ENCODE results near the gene SHISA6. TPM values are rescaled to one million over a fixed set of nuclear protein-coding genes. Genes with fewer than 3 reads are reported as not detected.
A peak's percentile ranks its signal among the peaks of the same experiment; 100 is the strongest.

SHISA6 gene
- total RNA-seq, 1 donor from 2014 or later = not detected

- Mint-ChIP-seq H3K36me3 (ENCODE audit: low read depth) (no peaks in the 10 kb centered on the region), H3K9me3 (peaks cover 3% of the 10 kb centered on the region), H3K4me3 (no peak overlapping the region), H3K27ac (no peak overlapping the region), H3K4me1 (no peaks in the 10 kb centered on the region), H3K27me3 (no peaks in the 10 kb centered on the region)
- no peak for DNase-seq
- intact Hi-C loops (cut with micrococcal nuclease) = no loop called here
Observed at GRCh38 chr17:11561702-11562101, 320.7 kb downstream of the SHISA6 start.

GRCh38 chr17:11564589-11565380, 323.8 kb downstream of the SHISA6 start:
- no peaks in the 10 kb centered on the region for H3K4me1 Mint-ChIP-seq
- DNase-seq = no peak
- intact Hi-C loops (cut with micrococcal nuclease) = no loop called here

GRCh38 chr17:11565591-11565990, 324.6 kb downstream of the SHISA6 start:
- no peak for DNase-seq
- intact Hi-C loops (cut with micrococcal nuclease) = no loop called here
- Mint-ChIP-seq H3K36me3 (ENCODE audit: low read depth) (no peaks in the 10 kb centered on the region), H3K4me3 (no peak overlapping the region), H3K27ac (no peak overlapping the region), H3K4me1 (no peaks in the 10 kb centered on the region), H3K27me3 (no peaks in the 10 kb centered on the region), H3K9me3 (peaks cover 3% of the 10 kb centered on the region)

More at GRCh38 chr17:11564589-11565380, 323.8 kb downstream of the SHISA6 start:
- no peak overlapping the region for H3K4me3 Mint-ChIP-seq
- peaks cover 3% of the 10 kb centered on the region for H3K9me3 Mint-ChIP-seq
- H3K27me3 Mint-ChIP-seq = no peaks in the 10 kb centered on the region
- H3K36me3 Mint-ChIP-seq (ENCODE audit: low read depth) = no peaks in the 10 kb centered on the region
- H3K27ac Mint-ChIP-seq = no peak overlapping the region

GRCh38 chr17:11578998-11579397, 338.0 kb downstream of the SHISA6 start:
- peaks cover 5% of the 10 kb centered on the region for H3K9me3 Mint-ChIP-seq
- DNase-seq = no peak
- H3K36me3 Mint-ChIP-seq (ENCODE audit: low read depth) = no peaks in the 10 kb centered on the region
- no peak overlapping the region for H3K4me3 Mint-ChIP-seq
- no peaks in the 10 kb centered on the region for H3K27me3 Mint-ChIP-seq
- no peak overlapping the region for H3K27ac Mint-ChIP-seq
- H3K4me1 Mint-ChIP-seq = no peaks in the 10 kb centered on the region
- intact Hi-C loops (cut with micrococcal nuclease) = no loop called here

- Mint-ChIP-seq H3K9me3 (peaks cover 9% of the 10 kb centered on the region), H3K4me3 (no peak overlapping the region), H3K27ac (no peak overlapping the region), H3K27me3 (no peaks in the 10 kb centered on the region), H3K36me3 (ENCODE audit: low read depth) (no peaks in the 10 kb centered on the region), H3K4me1 (no peaks in the 10 kb centered on the region)
- intact Hi-C loops (cut with micrococcal nuclease) = no loop called here
- no peak for DNase-seq
Observed at GRCh38 chr17:11580677-11581076, 339.7 kb downstream of the SHISA6 start.

GRCh38 chr17:11582217-11582616, 341.2 kb downstream of the SHISA6 start:
- Mint-ChIP-seq H3K36me3 (ENCODE audit: low read depth) (no peaks in the 10 kb centered on the region), H3K27me3 (no peaks in the 10 kb centered on the region), H3K27ac (no peak overlapping the region), H3K4me3 (no peak overlapping the region), H3K4me1 (no peaks in the 10 kb centered on the region), H3K9me3 (peaks cover 7% of the 10 kb centered on the region)
- no peak for DNase-seq
- intact Hi-C loops (cut with micrococcal nuclease) = no loop called here

- Mint-ChIP-seq H3K4me3 (no peak overlapping the region), H3K36me3 (ENCODE audit: low read depth) (no peaks in the 10 kb centered on the region), H3K27ac (no peak overlapping the region), H3K4me1 (no peaks in the 10 kb centered on the region), H3K9me3 (peaks cover 10% of the 10 kb centered on the region), H3K27me3 (no peaks in the 10 kb centered on the region)
- no peak for DNase-seq
- intact Hi-C loops (cut with micrococcal nuclease) = no loop called here
Observed at GRCh38 chr17:11583306-11583992, 342.4 kb downstream of the SHISA6 start.

- H3K27ac Mint-ChIP-seq = no peak overlapping the region
- no peaks in the 10 kb centered on the region for H3K27me3 Mint-ChIP-seq
- peaks cover 8% of the 10 kb centered on the region for H3K9me3 Mint-ChIP-seq
- intact Hi-C loops (cut with micrococcal nuclease) = no loop called here
- no peak overlapping the region for H3K4me3 Mint-ChIP-seq
- H3K4me1 Mint-ChIP-seq = no peaks in the 10 kb centered on the region
- no peak for DNase-seq
- H3K36me3 Mint-ChIP-seq (ENCODE audit: low read depth) = no peaks in the 10 kb centered on the region
Observed at GRCh38 chr17:11589716-11590115, 348.7 kb downstream of the SHISA6 start.

GRCh38 chr17:11598274-11599221, 357.5 kb downstream of the SHISA6 start, which contains the start of gene DNAH9:
TSS of gene DNAH9 (plus strand) at chr17:11598470. CDS start at chr17:11598499, 29 bp downstream.
- H3K27me3 Mint-ChIP-seq = peaks cover 10% of the 10 kb centered on the region
- no peaks in the 10 kb centered on the region for H3K4me1 Mint-ChIP-seq
- no peak within 1 kb of the TSS for H3K27ac Mint-ChIP-seq
- H3K36me3 Mint-ChIP-seq (ENCODE audit: low read depth) = no peaks in the 10 kb centered on the region
- H3K9me3 Mint-ChIP-seq = peaks cover 3% of the 10 kb centered on the region
- peak; percentile 61 for DNase-seq
- intact Hi-C loops (cut with micrococcal nuclease) = no loop called here
- H3K4me3 Mint-ChIP-seq = no peak within 1 kb of the TSS

- no peak for DNase-seq
- no peak overlapping the region for H3K4me3 Mint-ChIP-seq
- H3K9me3 Mint-ChIP-seq = peaks cover 3% of the 10 kb centered on the region
Observed at GRCh38 chr17:11601661-11602060, 360.6 kb downstream of the SHISA6 start.

GRCh38 chr17:11608396-11608795, 367.4 kb downstream of the SHISA6 start:
- Mint-ChIP-seq H3K4me1 (no peaks in the 10 kb centered on the region), H3K27me3 (no peaks in the 10 kb centered on the region), H3K36me3 (ENCODE audit: low read depth) (no peaks in the 10 kb centered on the region), H3K27ac (no peak overlapping the region), H3K4me3 (no peak overlapping the region), H3K9me3 (no peaks in the 10 kb centered on the region)
- intact Hi-C loops (cut with micrococcal nuclease) = no loop called here
- no peak for DNase-seq

More at GRCh38 chr17:11601661-11602060, 360.6 kb downstream of the SHISA6 start:
- Mint-ChIP-seq H3K36me3 (ENCODE audit: low read depth) (no peaks in the 10 kb centered on the region), H3K4me1 (no peaks in the 10 kb centered on the region), H3K27me3 (peaks cover 10% of the 10 kb centered on the region), H3K27ac (no peak overlapping the region)
- intact Hi-C loops (cut with micrococcal nuclease) = no loop called here

GRCh38 chr17:11610999-11611566, 370.1 kb downstream of the SHISA6 start:
- no peaks in the 10 kb centered on the region for H3K36me3 Mint-ChIP-seq (ENCODE audit: low read depth)
- no peak overlapping the region for H3K27ac Mint-ChIP-seq
- no peaks in the 10 kb centered on the region for H3K27me3 Mint-ChIP-seq
- H3K4me1 Mint-ChIP-seq = no peaks in the 10 kb centered on the region
- no peak overlapping the region for H3K4me3 Mint-ChIP-seq
- H3K9me3 Mint-ChIP-seq = peaks cover 3% of the 10 kb centered on the region
- intact Hi-C loops (cut with micrococcal nuclease) = no loop called here
- no peak for DNase-seq

- intact Hi-C loops (cut with micrococcal nuclease) = no loop called here
- no peak overlapping the region for H3K4me3 Mint-ChIP-seq
- no peaks in the 10 kb centered on the region for H3K27me3 Mint-ChIP-seq
- no peaks in the 10 kb centered on the region for H3K36me3 Mint-ChIP-seq (ENCODE audit: low read depth)
- H3K9me3 Mint-ChIP-seq = peaks cover 7% of the 10 kb centered on the region
- H3K4me1 Mint-ChIP-seq = no peaks in the 10 kb centered on the region
- no peak for DNase-seq
- H3K27ac Mint-ChIP-seq = no peak overlapping the region
Observed at GRCh38 chr17:11612956-11613355, 371.9 kb downstream of the SHISA6 start.

Data from activated CD4-positive, alpha-beta T cell treated with anti-CD3 and anti-CD28 coated beads, Interleukin-2, amount 10 ng/mL, durations not matched to agents 24 days and 14 days (primary cell).